Measurements from ENCODE around the gene SH3RF3. TPM values are rescaled to one million over a fixed set of nuclear protein-coding genes. Genes with fewer than 3 reads are reported as not detected.
"Not testable (repeated sequence)": the region's sequence is repeated elsewhere in the genome, so short reads cannot be mapped to it uniquely, and the experiment has no call there.

The SH3RF3 gene
- total RNA-seq, 1 experiment from 2014 or later = 1.0 TPM

DNA sequence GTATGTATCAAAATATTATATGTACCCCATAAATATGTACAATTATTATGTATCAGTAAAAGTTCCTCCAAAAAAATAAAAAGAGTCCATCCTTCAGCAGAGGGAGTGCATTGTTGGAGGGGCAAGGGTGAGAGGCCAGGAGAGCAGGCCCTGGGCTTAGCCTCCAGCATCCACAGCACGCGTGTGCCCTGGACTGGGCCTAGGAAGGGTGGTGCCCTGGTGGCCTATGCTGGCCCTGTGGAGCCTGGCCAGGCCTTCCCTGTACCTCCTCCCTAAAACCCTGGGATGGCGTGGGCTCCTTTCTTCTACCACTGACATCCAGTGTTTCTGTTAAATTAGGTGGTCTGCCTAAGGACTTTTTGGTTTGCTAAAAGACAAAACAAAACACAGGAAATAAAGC, 93.4 kb downstream of the SH3RF3 start:
- CTCF ChIA-PET = no interaction called here
- Mint-ChIP-seq H3K4me1 (no peaks in the 10 kb centered on the region), H3K36me3 (no peaks in the 10 kb centered on the region), H3K27ac (no peak overlapping the region), H3K9me3 (no peaks in the 10 kb centered on the region), H3K4me3 (no peak overlapping the region), H3K27me3 (ENCODE audit: low read depth) (no peaks in the 10 kb centered on the region)
- DNase-seq (ENCODE audit: low spot score) (no peak), ATAC-seq (no peak)
- no peak for TF ChIP-seq TEAD1 (CRISPR knock-in tag; IDR thresholded peaks at IDR 0.05)
- no peak for TF ChIP-seq ZNF416 (CRISPR knock-in tag; IDR thresholded peaks at IDR 0.05)
- POLR2A ChIA-PET = no interaction called here

DNA sequence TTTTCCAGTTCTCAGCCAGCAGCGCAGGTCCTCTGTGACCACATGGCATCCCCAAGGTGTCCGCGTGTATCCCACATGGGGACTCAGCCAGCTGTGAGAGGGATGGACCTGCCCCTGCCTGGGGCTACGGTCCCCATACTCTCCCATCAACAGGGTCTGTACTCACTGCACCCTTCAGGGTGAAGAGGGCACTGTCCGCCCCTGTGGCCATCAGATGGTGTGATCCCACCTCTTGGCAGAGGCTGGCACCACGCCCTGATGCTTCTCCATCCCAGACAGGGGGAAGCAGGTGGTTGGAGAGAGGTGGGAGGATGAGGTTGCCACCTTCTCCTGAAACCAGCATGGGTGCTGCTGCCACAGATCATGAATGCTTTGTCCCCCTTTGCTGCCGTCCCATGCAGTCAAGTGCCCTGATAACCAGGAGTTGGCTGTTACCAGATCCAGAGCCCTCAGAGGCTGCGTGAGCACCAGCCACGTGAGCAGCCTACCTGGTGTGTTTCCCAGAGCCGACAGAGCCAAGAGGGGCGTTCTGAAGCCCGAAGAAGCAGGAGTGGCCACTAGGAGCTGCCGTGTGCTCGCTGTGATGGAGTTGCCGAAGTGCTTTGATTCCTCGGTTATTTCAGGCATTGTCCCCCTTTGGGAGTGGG, 93.9 kb downstream of the SH3RF3 start:
- peak; percentile 26 for DNase-seq (ENCODE audit: low spot score)
- ChIA-PET CTCF (interaction anchor here (0.5 to 1.9 kb wide), 6 partner anchors 17 to 326 kb away, joined by 3 to 5 read pairs (median 3); no protein-coding TSS in a partner anchor), POLR2A (no interaction called here)
- Mint-ChIP-seq H3K27me3 (ENCODE audit: low read depth) (no peaks in the 10 kb centered on the region), H3K36me3 (no peaks in the 10 kb centered on the region), H3K27ac (no peak overlapping the region), H3K4me1 (no peaks in the 10 kb centered on the region), H3K4me3 (no peak overlapping the region), H3K9me3 (no peaks in the 10 kb centered on the region)
- TF ChIP-seq, protein P1, sequence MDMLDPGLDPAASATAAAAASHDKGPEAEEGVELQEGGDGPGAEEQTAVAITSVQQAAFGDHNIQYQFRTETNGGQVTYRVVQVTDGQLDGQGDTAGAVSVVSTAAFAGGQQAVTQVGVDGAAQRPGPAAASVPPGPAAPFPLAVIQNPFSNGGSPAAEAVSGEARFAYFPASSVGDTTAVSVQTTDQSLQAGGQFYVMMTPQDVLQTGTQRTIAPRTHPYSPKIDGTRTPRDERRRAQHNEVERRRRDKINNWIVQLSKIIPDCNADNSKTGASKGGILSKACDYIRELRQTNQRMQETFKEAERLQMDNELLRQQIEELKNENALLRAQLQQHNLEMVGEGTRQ (CRISPR knock-in tag; IDR thresholded peaks at IDR 0.05) = 0 out of 2 replicates have a peak, but pooled peaks have one; percentile 28
- TF ChIP-seq, protein P2, sequence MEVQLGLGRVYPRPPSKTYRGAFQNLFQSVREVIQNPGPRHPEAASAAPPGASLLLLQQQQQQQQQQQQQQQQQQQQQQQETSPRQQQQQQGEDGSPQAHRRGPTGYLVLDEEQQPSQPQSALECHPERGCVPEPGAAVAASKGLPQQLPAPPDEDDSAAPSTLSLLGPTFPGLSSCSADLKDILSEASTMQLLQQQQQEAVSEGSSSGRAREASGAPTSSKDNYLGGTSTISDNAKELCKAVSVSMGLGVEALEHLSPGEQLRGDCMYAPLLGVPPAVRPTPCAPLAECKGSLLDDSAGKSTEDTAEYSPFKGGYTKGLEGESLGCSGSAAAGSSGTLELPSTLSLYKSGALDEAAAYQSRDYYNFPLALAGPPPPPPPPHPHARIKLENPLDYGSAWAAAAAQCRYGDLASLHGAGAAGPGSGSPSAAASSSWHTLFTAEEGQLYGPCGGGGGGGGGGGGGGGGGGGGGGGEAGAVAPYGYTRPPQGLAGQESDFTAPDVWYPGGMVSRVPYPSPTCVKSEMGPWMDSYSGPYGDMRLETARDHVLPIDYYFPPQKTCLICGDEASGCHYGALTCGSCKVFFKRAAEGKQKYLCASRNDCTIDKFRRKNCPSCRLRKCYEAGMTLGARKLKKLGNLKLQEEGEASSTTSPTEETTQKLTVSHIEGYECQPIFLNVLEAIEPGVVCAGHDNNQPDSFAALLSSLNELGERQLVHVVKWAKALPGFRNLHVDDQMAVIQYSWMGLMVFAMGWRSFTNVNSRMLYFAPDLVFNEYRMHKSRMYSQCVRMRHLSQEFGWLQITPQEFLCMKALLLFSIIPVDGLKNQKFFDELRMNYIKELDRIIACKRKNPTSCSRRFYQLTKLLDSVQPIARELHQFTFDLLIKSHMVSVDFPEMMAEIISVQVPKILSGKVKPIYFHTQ (CRISPR knock-in tag; IDR thresholded peaks at IDR 0.05) = no peak
- TF ChIP-seq ZNF138 (CRISPR knock-in tag; conservative IDR thresholded peaks at IDR 0.05) = no peak
- TF ChIP-seq, protein P3, sequence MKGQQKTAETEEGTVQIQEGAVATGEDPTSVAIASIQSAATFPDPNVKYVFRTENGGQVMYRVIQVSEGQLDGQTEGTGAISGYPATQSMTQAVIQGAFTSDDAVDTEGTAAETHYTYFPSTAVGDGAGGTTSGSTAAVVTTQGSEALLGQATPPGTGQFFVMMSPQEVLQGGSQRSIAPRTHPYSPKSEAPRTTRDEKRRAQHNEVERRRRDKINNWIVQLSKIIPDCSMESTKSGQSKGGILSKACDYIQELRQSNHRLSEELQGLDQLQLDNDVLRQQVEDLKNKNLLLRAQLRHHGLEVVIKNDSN (CRISPR knock-in tag; IDR thresholded peaks at IDR 0.05) = no peak
- TF ChIP-seq, protein P4, sequence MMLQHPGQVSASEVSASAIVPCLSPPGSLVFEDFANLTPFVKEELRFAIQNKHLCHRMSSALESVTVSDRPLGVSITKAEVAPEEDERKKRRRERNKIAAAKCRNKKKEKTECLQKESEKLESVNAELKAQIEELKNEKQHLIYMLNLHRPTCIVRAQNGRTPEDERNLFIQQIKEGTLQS (CRISPR knock-in tag; conservative IDR thresholded peaks at IDR 0.05) = no peak
- peak; percentile 94 for ATAC-seq

DNA sequence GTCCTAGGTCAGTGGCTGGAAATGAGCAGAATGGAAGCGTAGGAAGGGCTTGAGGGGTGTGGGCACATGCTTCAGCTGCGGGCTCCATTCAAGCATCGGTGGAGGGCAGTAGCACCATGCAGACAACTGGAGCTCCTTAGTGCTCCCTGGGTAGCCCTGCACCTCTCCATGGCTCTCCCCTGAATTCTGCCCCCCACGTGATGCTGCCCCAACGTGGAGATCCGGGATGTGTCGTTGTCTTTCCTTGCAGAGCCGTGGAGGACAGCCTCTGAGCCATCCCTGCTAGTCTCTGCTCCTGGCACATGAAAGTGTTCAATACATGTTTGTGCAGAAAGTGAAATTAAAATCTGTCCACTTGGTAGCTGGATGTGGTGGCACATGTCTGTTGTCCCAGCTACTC, 94.5 kb downstream of the SH3RF3 start:
- no peak overlapping the region for H3K27ac Mint-ChIP-seq
- ChIA-PET CTCF (interaction anchor here (0.5 to 1.9 kb wide), 8 partner anchors 15 to 325 kb away, joined by 3 to 5 read pairs (median 3); no protein-coding TSS in a partner anchor), POLR2A (no interaction called here)
- DNase-seq (ENCODE audit: low spot score) (no peak), ATAC-seq (no peak)
- H3K9me3 Mint-ChIP-seq = no peaks in the 10 kb centered on the region
- no peak for TF ChIP-seq NFE2L1 (CRISPR knock-in tag; IDR thresholded peaks at IDR 0.05)
- TF ChIP-seq, protein P5, sequence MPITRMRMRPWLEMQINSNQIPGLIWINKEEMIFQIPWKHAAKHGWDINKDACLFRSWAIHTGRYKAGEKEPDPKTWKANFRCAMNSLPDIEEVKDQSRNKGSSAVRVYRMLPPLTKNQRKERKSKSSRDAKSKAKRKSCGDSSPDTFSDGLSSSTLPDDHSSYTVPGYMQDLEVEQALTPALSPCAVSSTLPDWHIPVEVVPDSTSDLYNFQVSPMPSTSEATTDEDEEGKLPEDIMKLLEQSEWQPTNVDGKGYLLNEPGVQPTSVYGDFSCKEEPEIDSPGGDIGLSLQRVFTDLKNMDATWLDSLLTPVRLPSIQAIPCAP (CRISPR knock-in tag; IDR thresholded peaks at IDR 0.05) = no peak
- TF ChIP-seq ZNF671 (CRISPR knock-in tag; IDR thresholded peaks at IDR 0.05) = no peak
- TF ChIP-seq, protein P4 (CRISPR knock-in tag; conservative IDR thresholded peaks at IDR 0.05) = no peak
- no peak for TF ChIP-seq ATF1 (CRISPR knock-in tag; IDR thresholded peaks at IDR 0.05)
- TF ChIP-seq, protein P6, sequence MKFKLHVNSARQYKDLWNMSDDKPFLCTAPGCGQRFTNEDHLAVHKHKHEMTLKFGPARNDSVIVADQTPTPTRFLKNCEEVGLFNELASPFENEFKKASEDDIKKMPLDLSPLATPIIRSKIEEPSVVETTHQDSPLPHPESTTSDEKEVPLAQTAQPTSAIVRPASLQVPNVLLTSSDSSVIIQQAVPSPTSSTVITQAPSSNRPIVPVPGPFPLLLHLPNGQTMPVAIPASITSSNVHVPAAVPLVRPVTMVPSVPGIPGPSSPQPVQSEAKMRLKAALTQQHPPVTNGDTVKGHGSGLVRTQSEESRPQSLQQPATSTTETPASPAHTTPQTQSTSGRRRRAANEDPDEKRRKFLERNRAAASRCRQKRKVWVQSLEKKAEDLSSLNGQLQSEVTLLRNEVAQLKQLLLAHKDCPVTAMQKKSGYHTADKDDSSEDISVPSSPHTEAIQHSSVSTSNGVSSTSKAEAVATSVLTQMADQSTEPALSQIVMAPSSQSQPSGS (CRISPR knock-in tag; IDR thresholded peaks at IDR 0.05; ENCODE audit: borderline replicate concordance, low read depth) = no peak
- no peak for TF ChIP-seq SP1 (CRISPR knock-in tag; conservative IDR thresholded peaks at IDR 0.05)
- no peaks in the 10 kb centered on the region for H3K36me3 Mint-ChIP-seq
- no peaks in the 10 kb centered on the region for H3K27me3 Mint-ChIP-seq (ENCODE audit: low read depth)
- H3K4me1 Mint-ChIP-seq = peaks cover 2% of the 10 kb centered on the region
- H3K4me3 Mint-ChIP-seq = no peak overlapping the region

DNA sequence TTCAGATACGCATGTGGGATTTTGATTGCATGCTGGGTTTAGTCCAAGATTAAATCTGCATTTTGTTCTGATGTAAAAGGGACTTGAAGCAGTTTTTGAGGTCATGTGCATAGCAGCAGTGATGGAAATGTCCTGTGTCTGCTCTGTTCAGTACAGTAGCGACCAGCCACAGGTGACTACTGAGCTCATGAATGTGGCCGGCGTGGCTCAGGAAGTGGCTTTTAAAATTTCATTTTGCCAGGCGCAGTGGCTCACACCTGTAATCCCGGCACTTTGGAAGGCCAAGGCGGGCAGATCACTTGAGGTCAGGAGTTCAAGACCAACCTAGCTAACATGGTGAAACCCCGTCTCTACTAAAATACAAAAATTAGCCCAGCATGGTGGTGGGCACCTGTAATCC, 95.3 kb downstream of the SH3RF3 start:
- H3K27ac Mint-ChIP-seq; H3K36me3 Mint-ChIP-seq; H3K4me3 Mint-ChIP-seq; POLR2A ChIA-PET; H3K27me3 Mint-ChIP-seq (ENCODE audit: low read depth); DNase-seq (ENCODE audit: low spot score); ATAC-seq; H3K9me3 Mint-ChIP-seq: not testable (repeated sequence)
- peaks cover 10% of the 10 kb centered on the region for H3K4me1 Mint-ChIP-seq
- CTCF ChIA-PET = interaction anchor here (0.9 to 1.9 kb wide), 3 partner anchors 16 to 286 kb away, joined by 3 to 5 read pairs (median 3); no protein-coding TSS in a partner anchor

All from WTC11 (cell line).